SH-SY5Y (cell line): Measurements from ENCODE around the gene INKA1.

Experiments
- GATA2 ChIP-seq: IDR thresholded peaks from 2 replicates; pipeline ENCODE4 v1.6.1; 2011; ENCODE audit warnings: mild to moderate bottlenecking, low read depth, low read length
- GATA3 ChIP-seq: IDR thresholded peaks from 2 replicates; pipeline ENCODE4 v1.6.1; 2011; ENCODE audit warnings: low read depth, mild to moderate bottlenecking, low read length, moderate library complexity

DNA sequence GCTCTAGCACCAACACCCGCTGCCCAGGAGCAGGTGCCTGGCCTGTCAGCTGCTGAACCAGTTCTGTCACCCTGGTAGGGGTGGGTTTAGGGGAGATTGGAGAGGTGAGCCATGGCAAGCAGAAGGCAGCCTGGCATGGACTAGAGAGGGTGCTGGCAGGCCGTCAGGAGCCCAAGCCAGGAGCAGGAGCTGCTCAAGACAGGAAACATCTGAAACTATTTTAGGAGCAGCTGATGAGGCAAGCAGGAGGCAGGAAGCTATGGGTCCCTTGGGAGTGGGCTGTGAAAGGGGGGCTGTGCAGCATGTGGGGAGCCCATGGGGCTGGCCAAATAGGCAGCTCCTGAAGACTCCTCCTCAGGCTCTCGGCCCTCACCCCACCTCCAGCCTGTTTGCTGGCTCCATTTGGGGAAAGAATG, 2.3 kb downstream of the INKA1 start:
- TF ChIP-seq GATA2, result no peak
- TF ChIP-seq GATA3, result no peak
